HG02885 (cell line): ENCODE measurements around the gene NOL12.
"Not testable (repeated sequence)": the region's sequence is repeated elsewhere in the genome, so short reads cannot be mapped to it uniquely, and the experiment has no call there.

ENCODE experiments used
- ATAC-seq: cut with Tn5 transposase; IDR thresholded peaks from one replicate; pipeline ENCODE4 v1.9.1; 2021; ENCODE audit warnings: mild to moderate bottlenecking; ENCODE audit not compliant: unreplicated experiment, poor library complexity

Gene NOL12

DNA sequence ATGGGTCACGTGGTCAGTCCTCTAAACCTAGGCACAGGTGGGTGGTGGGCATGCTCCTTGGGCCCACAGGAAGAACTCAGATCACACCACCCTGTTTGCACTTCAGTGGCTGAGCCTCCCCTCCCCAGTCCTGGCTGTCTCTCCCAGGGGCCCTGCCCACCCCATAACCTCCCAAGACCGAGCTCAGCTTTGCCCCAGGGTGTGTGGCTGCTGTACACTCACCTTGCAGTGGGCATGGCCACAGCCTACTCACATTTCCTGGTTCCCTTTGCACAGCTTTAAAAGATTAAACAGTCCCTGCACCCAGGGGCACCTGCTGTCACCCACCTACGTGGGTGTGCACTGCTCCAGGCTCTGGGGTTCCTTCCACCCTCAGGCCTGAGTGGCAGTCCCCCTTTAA, 24.5 kb downstream of the NOL12 start:
- no peak for ATAC-seq

DNA sequence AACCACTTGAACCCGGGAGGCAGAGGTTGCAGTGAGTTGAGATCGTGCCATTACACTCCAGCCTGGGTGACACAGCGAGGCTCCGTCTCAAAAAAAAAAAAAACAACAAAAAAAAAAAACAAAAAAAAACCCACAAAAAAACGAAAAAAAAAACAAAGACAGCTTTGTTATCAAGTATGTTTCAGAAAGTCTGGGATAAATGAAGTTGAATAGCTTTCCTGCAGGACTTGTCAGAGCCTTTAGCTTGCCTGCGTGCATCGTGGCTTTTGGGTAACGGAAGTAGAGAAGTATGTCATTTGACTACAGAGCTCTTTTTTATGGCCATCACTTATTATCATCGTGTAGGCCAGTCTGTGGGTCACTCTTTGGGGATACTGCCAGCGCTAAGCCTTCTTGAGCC, 25.3 kb downstream of the NOL12 start:
- ATAC-seq: no peak

DNA sequence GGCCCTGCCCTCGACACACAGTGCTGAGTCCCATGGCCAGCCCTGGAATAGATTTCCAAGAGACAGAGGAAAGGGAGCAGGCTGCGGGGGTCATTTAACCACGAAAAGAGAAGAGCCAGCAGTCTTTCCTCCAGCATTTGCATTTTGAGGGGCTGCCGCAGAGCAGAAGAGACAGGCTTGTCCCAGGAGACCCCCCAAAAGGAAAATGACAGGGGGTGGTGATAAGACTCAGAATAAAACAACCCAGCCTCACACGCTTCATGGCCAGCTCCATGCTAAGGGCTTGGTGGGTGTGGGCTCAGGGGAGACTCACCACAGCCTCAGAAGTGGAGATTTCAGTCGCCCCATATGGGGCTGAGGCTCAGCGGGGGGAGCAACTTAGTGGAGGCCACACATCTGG, 27.6 kb downstream of the NOL12 start:
- ATAC-seq: no peak

DNA sequence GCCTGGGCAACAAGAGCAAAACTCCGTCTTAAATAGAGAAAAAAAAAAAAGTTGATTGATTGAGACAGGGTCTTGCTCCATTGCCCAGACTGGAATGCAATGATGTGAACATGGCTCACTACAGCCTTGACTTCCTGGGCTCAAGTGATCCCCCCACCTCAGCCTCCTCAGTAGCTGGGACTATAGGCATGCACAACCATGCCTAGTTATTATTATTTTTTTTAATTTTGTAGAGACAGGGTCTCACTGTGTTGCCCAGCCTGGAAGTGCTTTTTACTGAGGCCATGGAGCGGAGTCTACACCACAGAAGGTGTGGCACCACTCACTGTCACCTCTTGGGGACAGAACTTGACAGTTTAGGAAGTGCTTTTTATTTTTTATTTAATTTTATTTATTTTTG, 28.5 kb downstream of the NOL12 start:
- ATAC-seq: no peak

DNA sequence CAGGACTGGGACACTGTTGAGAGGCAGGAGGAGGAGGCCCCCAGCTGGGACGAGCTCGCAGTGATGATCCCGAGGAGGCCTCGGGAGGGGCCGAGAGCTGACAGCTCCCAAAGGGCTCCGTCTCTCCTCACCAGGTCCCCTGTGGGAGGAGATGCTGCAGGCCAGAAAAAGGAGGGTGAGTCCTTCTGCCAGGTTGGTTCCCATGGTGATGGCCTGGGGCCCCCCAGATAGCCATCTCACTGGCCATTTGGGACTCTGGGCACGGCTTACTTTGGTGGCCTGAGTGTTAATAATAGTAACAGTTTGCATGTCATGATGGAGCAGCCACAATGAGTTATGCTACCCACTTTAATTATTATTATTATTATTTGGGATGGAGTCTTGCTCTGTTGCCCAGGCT, 29.6 kb downstream of the NOL12 start:
- no peak for ATAC-seq

DNA sequence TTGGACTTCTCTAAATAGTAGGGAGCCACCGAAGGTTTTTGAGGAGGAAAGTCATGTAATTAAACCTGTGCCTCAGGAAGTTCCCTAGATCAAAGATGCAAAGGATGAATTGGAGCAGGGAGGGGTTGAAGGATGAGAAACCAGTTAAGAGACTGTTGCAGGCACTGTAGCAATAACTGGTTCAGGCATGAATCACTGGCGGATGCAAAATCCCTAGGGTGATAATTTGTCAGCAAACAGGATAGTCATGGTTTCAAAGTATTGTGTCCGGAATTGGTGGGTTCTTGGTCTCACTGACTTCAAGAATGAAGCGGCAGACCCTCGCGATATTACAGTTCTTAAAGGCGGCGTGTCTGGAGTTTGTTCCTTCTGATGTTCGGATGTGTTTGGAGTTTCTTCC, 30.6 kb downstream of the NOL12 start:
- ATAC-seq: no peak

DNA sequence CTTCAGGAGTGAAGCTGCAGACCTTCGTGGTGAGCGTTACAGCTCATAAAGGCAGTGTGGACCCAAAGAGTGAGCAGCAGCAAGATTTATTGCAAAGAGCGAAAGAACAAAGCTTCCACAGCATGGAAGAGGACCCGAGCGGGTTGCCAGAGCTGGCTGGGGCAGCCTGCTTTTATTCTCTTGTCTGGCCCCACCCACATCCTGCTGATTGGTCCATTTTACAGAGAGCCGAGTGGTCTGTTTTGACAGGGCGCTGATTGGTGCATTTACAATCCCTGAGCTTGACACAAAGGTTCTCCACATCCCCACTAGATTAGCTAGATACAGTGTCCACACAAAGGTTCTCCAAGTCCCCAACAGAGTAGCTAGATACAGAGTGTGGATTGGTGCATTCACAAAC, 31.1 kb downstream of the NOL12 start:
- ATAC-seq: not testable (repeated sequence)

DNA sequence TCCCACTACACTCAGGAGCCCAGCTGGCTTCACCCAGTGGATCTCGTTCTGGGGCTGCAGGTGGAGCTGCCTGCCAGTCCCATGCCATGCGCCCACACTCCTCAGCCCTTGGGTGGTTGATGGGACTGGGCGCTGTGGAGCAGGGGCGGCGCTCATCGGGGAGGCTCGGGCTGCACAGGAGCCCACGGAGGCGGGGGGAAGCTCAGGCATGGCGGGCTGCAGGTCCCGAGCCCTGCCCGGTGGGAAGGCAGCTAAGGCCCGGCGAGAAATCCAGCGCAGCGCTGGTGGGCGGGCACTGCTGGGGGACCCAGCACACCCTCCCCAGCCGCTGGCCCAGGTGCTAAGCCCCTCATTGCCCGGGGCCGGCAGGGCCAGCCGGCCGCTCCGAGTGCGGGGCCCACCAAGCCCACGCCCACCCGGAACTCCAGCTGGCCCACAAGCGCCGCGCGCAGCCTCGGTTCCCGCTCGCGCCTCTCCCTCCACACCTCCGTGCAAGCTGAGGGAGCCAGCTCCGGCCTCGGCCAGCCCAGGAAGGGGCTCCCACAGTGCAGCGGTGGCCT, 31.7 kb downstream of the NOL12 start:
- not testable (repeated sequence) for ATAC-seq

DNA sequence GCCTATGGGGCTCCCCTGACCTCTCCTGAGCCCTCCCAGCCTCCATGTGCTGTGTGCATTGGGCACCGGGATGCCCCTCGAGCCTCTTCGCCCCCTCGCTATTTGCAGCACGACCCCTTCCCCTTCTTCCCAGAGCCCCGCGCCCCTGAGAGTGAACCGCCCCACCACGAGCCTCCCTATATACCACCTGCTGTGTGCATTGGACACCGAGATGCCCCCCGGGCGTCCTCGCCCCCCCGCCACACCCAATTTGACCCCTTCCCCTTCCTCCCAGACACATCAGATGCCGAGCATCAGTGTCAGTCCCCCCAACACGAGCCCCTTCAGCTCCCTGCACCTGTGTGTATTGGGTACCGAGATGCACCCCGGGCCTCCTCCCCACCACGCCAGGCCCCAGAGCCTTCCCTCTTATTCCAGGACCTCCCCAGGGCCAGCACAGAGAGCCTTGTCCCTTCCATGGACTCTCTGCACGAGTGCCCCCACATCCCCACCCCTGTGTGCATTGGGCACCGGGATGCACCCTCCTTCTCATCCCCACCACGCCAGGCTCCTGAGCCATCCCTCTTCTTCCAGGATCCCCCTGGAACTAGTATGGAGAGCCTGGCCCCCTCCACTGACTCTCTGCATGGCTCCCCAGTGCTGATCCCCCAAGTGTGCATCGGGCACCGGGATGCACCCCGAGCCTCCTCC, 39.6 kb downstream of the NOL12 start:
- ATAC-seq: no peak

DNA sequence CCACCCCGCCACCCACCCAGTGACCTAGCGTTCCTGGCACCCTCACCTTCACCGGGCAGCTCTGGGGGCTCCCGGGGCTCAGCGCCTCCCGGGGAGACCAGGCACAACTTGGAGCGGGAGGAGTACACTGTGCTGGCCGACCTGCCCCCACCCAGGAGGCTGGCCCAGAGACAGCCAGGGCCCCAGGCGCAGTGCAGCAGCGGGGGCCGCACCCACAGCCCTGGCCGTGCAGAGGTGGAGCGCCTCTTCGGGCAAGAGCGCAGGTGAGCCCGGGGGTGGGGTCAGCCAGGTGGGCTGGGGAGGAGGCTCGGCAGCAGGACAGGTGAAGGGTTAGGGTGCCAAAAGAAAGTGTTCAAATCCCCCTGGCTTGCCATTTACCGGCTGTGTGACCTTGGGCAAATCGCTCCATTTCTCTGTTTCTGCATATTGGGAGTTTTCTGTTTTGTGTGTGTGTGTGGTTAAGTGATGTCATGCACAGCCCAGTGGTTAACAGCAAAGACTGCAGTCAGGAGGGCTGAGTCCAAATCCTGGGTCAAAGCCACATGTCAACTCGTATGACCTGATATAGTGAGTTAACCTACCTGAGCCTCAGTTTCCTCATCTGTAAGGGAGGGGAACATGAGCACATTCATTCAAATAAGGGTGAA, 40.2 kb downstream of the NOL12 start:
- no peak for ATAC-seq

DNA sequence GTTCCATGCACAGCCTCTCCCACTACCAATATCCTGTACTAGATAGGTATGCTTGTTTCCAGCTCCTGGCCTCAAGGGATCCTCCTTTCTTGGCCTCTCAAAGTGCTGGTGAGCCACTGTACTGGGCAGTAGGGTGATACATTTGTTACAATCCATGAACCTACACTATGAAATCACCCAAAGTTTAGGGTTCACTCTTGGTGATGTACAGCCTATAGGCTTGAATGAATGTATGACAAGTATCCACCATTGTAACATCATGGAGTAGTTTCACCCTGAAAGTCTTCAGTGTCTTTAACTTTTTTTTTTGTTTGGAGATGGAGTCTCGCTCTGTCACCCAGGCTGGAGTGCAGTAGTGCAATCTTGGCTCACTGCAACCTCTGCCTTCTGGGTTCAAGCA, 42.5 kb downstream of the NOL12 start:
- ATAC-seq: no peak

DNA sequence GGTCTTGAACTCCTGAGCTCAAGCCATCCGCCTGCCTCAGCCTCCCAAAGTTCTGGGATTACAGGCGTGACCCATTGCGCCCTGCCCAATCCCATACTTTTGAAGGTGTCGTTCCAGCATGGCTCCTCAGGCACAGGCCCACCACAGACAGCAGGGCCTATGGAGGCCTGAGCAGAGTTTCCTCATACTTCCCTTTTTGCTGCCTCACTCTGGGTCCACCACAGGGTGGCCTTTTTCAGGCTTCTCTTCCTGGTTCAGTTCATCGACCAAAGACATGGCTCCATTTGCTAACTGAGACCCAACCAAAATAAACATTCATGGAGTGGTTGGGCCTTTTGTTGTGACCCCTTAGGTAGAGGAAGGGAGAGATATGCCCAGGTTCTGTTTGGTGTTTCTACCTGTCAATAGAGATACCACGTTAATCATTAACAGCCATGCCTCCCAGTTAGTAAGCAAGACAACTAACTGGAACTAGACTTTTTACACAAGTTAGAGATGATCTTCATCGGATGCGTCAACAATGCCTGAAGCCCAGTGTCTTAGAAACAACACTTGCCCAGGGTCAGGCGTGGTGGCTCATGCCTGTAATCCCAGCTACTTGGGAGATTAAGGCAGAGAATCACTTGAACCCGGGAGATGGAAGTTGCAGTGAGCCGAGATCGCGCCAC, 45.8 kb downstream of the NOL12 start:
- ATAC-seq: no peak

DNA sequence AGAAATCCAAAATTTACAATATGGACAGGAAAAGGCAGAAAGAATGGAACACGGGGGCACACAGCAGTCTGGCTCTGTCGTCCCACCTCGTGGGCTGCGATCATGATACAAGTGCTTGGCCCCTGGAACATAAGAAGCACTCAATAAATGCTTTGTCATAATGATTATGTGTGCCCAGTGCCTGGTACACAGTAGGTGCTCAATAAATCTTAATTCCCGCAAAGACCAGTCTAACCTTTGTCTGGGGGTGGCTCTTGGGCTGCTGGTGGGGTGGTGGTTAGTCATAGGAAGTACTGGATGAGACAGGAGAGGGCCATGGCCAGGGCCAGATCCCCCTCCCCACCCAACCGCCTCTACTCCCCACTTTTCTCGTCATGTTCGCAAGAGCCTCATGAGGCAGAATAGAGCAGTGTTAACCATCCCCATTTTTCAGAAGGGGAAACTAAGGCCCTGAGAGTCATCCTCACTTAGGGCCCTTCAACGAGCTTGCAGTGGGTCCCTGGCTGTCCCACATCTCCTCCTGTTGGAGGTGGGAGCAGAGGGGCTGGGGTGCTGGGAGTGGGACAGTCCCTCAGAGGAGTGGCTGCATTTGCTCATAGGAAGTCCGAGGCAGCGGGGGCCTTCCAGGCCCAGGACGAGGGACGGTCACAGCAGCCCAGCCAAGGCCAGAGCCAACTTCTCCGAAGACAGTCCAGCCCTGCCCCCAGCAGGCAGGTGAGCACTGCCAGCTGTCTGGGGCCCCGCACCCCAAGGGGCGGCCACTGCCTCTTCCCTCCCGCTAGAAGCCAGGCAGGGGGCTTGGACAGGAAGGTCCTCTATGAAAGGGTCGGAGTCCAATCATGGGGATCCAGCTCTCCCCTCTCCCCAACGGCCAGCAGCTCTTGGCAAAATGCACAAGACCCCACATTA, 46.8 kb downstream of the NOL12 start:
- no peak for ATAC-seq

DNA sequence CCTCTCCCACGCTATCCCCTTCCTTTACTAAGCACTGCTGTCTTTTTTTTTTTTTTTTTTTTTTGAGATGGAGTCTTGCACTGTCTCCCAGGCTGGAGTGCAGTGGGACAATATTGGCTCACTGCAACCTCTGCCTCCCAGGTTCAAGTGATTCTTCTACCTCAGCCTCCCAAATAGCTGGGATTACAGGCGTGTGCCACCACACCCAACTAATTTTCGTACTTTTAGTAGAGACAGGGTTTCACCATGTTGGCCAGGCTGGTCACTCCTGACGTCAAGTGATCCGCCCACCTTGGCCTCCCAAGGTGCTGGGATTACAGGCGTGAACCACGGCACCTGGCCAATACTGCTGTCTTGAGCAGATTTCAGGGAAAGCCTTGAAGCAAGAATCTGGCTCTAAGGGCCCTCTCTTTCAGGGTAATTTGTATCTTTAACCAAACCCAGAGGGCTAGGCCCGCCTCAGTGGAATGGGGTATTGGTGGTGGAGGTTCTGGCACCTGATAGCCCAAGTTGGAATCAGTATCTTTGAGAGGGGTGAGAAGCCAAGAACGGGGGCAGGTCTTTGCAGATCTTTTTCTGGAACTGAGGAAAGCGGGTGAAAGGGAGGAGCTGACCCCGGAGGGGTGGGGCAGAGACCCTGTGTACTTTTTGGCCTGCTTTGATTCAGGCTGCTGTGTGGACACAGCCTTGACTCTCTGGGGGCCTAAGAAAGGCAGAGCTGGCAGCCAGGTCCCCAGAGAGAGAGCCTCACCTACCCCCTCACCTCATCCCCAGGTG, 47.7 kb downstream of the NOL12 start:
- ATAC-seq: no peak

DNA sequence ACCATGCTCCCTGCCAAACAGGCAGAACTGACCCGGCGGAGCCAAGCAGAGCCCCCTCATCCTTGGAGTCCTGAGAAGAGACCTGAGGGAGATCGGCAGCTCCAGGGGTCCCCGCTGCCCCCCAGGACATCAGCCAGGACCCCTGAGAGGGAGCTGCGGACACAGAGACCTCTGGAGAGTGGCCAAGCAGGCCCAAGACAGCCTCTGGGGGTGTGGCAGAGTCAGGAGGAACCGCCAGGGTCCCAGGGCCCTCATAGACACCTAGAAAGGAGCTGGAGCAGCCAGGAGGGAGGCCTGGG, 48.2 kb downstream of the NOL12 start:
- no peak for ATAC-seq

DNA sequence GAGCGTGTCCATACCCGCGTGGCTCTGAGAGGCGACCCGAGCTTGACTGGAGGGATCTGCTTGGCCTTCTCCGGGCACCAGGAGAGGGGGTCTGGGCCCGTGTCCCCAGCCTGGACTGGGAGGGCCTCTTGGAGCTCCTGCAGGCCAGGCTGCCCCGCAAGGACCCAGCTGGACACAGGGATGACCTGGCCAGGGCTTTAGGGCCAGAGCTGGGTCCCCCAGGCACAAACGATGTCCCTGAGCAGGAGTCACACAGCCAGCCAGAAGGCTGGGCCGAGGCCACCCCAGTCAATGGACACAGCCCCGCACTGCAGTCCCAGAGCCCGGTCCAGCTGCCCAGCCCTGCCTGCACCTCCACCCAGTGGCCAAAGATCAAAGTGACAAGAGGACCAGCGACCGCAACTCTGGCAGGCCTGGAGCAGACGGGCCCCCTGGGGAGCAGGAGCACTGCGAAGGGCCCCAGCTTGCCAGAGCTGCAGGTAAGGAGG, 48.9 kb downstream of the NOL12 start:
- ATAC-seq: no peak

DNA sequence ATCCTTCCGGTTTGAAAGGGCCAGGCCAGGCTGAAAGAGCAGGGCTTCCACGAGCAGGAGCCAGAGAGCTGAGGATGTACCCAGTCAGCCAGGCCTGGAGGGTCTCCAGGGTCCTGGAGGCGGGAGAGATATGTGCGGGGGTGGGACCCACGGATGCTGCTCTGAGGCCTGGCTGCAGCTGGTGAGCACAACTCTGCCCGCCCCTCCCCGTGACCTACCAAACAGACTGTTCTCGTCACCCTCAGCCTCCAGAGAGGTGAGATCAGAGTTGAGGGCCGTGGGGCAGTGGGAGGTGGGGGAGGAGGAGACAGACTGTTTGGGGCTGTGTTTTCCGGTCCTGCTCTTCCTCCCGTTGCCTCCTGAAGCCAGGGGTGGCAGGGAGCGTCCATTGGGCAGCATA, 52.9 kb downstream of the NOL12 start:
- ATAC-seq: no peak

DNA sequence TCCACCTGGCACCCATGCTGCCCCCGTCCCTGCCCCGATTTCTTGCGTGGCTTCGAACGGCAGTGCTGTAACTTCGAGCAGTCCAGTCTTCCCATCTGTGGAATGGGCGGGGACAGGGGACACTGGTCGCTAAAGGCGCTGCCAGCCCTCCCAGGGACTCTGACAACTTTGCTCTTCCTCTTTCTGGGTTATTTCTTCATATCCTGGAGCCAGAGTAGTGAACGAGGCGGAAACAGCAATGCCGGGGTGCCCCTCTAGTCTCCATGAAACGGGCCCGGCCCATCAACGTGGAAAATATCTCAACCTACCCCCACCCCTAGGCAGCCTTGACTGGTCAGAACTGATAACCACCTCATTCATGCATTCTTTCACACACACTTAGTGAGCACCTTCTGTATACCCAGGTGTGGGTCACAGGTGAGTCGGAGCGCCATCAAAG, 53.5 kb downstream of the NOL12 start:
- no peak for ATAC-seq

DNA sequence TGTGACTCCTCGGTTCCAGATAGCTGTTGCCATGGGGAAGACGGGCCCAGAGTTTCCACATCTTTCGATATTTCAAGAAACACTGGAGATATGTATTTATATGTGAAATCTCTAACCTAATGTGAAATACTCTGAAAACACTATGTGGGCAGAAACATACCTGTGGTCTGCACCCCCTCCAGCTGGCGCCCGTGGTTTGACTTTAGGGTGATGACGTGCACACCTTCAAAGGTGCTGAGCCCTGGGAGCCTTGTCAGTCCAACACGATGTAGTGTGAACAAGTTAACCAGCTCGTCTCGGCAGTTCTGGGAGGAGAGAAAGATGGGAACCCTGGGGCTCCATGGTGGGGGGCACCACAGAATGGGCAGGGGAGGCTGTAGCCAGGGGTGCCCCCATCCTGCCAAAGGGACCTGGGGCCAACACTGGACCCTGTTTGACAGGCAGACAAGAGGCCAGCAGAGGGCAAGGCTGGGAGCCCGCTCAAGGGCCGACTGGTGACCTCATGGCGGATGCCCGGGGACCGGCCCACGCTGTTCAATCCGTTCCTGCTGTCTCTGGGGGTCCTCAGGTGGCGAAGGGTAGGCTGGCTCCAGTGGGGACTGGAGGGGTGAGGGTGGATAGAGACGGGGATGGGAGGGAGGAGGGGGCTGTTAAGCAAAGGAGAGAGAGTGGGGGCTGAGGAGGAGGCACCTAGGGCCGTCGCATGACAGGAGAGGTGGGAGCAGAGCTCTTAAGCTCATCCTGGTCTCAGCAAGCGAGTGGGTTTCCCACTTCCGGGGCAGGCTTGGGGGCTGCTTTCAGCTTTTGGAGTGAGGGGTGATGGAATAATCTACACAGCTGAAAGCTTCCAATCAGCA, 54.5 kb downstream of the NOL12 start:
- ATAC-seq: no peak
